K562 (cell line): ENCODE measurements around the gene ATP5PO. TPM values are rescaled to one million over a fixed set of nuclear protein-coding genes. Genes with fewer than 3 reads are reported as not detected.

ENCODE experiments used
- ATAC-seq: fragments of 200-7000 bp; cut with Tn5 transposase; 3 replicates; pipeline ENCODE4 v1.9.1; 2020; ENCODE audit warnings: moderate library complexity
- BruUV-seq: library from RNA; stranded (reverse); fragments of 400-500 nt; replicated peaks from 2 replicates; lab custom pipeline; 2021; lab: Mats Ljungman, UMichigan
- CTCF ChIA-PET: fragments of 300-600 bp; formaldehyde crosslinking; extraction: SDS; loops from one replicate; lab custom pipeline; 2021; ENCODE audit warnings: low intra/inter-chr PET ratio; lab: Yijun Ruan, JAX
- POLR2A ChIA-PET: fragments of 300-600, 350-650 bp; sonication (Branson Sonifier 250); formaldehyde crosslinking; extraction: SDS; loops from one replicate; lab custom pipeline; 2021; ENCODE audit warnings: antibody characterized with exemption, inconsistent platforms; lab: Yijun Ruan, JAX
- DNase-seq, 4 experiments: peaks; one replicate each; pipeline versions ENCODE4 v3.0.0 to v3.0.0-alpha.2; 2011 to 2018; ENCODE audit warnings: low spot score in 3 of 4, mixed read lengths in 3 of 4; ENCODE audit errors: extremely low read depth in 1 of 4
- FAIRE-seq: peaks from 2 replicates; lab custom pipeline; 2011; peaks lifted over from hg19 to GRCh38; lab: Jason Lieb, UNC
- H2AFZ ChIP-seq: 2 replicates; pipeline ENCODE4 v1.6.0; 2011; ENCODE audit warnings: low read depth, low read length, control low read depth, inconsistent platforms
- H3K27ac ChIP-seq: fragments of 200-600 bp; 3 replicates; pipeline ENCODE4 v1.8.0; 2011; ENCODE audit warnings: low read depth, mild to moderate bottlenecking, control low read depth, inconsistent platforms, low read length, moderate library complexity, mixed read lengths; ENCODE audit errors: extremely low read depth
- H3K27me3 ChIP-seq, 2 experiments: fragments of 300-600 bp in 1 of 2; 2 replicates in 1 of 2; 3 replicates in 1 of 2; pipeline versions ENCODE4 v1.6.0 to v1.8.0; 2011; ENCODE audit warnings: inconsistent platforms in 2 of 2, low read length in 2 of 2, mild to moderate bottlenecking in 1 of 2, mixed read lengths in 1 of 2, moderate library complexity in 1 of 2; ENCODE audit not compliant: control insufficient read depth in 2 of 2, insufficient read depth in 2 of 2
- H3K36me3 ChIP-seq: fragments of 300-600 bp; 3 replicates; pipeline ENCODE4 v1.8.0; 2011; ENCODE audit warnings: mild to moderate bottlenecking, low read length, inconsistent platforms; ENCODE audit not compliant: control insufficient read depth, insufficient read depth
- H3K4me1 ChIP-seq, 2 experiments: fragments of 200-600 bp in 1 of 2; replicated peaks in 1 of 2; 2 replicates in 1 of 2; 3 replicates in 1 of 2; pipeline versions ENCODE4 v1.5.1 to v1.8.0; 2011; ENCODE audit warnings: inconsistent platforms in 2 of 2, low read length in 2 of 2, mild to moderate bottlenecking in 1 of 2, mixed read lengths in 1 of 2, moderate library complexity in 1 of 2; ENCODE audit not compliant: control insufficient read depth in 2 of 2, insufficient read depth in 2 of 2
- H3K4me2 ChIP-seq: 2 replicates; pipeline ENCODE4 v1.6.1; 2011; ENCODE audit warnings: low read length, control low read depth, inconsistent platforms, mixed read lengths; ENCODE audit not compliant: insufficient read depth
- H3K4me3 ChIP-seq: fragments of 200-600 bp; sonication (generic), shearing (Covaris generic); 2 replicates; pipeline ENCODE4 v1.5.1; 2016; ENCODE audit warnings: control low read depth, inconsistent platforms
- H3K79me2 ChIP-seq: fragments of 200-600 bp; 3 replicates; pipeline ENCODE4 v1.8.0; 2011; ENCODE audit warnings: low read length, inconsistent platforms; ENCODE audit not compliant: control insufficient read depth, insufficient read depth
- H3K9ac ChIP-seq, 2 experiments: 2 replicates each; pipeline versions ENCODE4 v1.6.0 to v1.6.1; 2011; ENCODE audit warnings: low read depth in 2 of 2, low read length in 2 of 2, control low read depth in 1 of 2, inconsistent platforms in 1 of 2, mild to moderate bottlenecking in 1 of 2, mixed read lengths in 1 of 2; ENCODE audit not compliant: insufficient read depth in 1 of 2
- H3K9me1 ChIP-seq: one replicate; pipeline ENCODE4 v1.6.0; 2011; ENCODE audit warnings: inconsistent platforms, mild to moderate bottlenecking, low read length, moderate library complexity; ENCODE audit not compliant: control insufficient read depth, insufficient read depth
- H3K9me3 ChIP-seq: replicated peaks from 2 replicates; pipeline ENCODE4 v1.5.1; 2011; ENCODE audit warnings: low read depth, low read length, inconsistent platforms; ENCODE audit not compliant: control insufficient read depth, insufficient read depth
- H4K20me1 ChIP-seq: replicated peaks from 2 replicates; pipeline ENCODE4 v1.6.1; 2011; ENCODE audit warnings: low read length, inconsistent platforms, mixed read lengths; ENCODE audit not compliant: control insufficient read depth, insufficient read depth
- CEBPZ ChIP-seq: fragments of 150-350 bp; IDR thresholded peaks from 2 replicates; pipeline ENCODE4 v1.6.1; 2014; ENCODE audit warnings: low read depth, mild to moderate bottlenecking, low read length, borderline replicate concordance
- PKNOX1 ChIP-seq: fragments of 450-650 bp; IDR thresholded peaks from 2 replicates; pipeline ENCODE4 v1.6.1; 2016
- USF2 ChIP-seq: sonication (generic); formaldehyde crosslinking; IDR thresholded peaks from 2 replicates; pipeline ENCODE4 v1.5.0; 2020; ENCODE audit warnings: missing genetic modification reagents
- ZNF444 ChIP-seq: fragments of 250-450 bp; sonication (Bioruptor Pico); IDR thresholded peaks from 2 replicates; pipeline ENCODE4 v1.4.0; 2020; ENCODE audit warnings: mild to moderate bottlenecking, moderate library complexity
- WGBS: fragments of 100-300 bp; shearing (Covaris generic); methylation state at CpG from one replicate; pipeline ENCODE4 v1.1.6; 2016; ENCODE audit warnings: low coverage, mixed read lengths; ENCODE audit not compliant: insufficient coverage; ENCODE audit errors: missing lambda C conversion rate; 5-methylcytosine and 5-hydroxymethylcytosine counted together
- in situ Hi-C: fragments of 300-500 bp; cut with MboI; formaldehyde crosslinking; loops from 4 replicates; pipeline ENCODE4 v1.15.0; 2018; ENCODE audit warnings: inconsistent platforms, mixed read lengths
- intact Hi-C: fragments of 100-400 bp; cut with micrococcal nuclease; formaldehyde crosslinking; loops from 2 replicates; pipeline ENCODE4 v1.14.2; 2022
- polyA plus RNA-seq, 8 experiments: library from polyadenylated mRNA; depleted of rRNA in 4 of 8; stranded (reverse) in 5 of 8; unstranded in 3 of 8; fragments of >200 nt; fragmentation: Nextera tagmentation in 2 of 8; fragmentation: Illumina TruSeq in 1 of 8; extraction: Ambion mirVana in 2 of 8; extraction: Trizol in 1 of 8; gene quantifications; 2 replicates each; pipeline versions ENCODE4 v1.2.1 to v1.2.3, GENCODE V29; 2011 to 2014; ENCODE audit warnings: inconsistent platforms in 1 of 8, missing spikeins in 1 of 8
- total RNA-seq, 7 experiments: library from RNA; depleted of rRNA in 6 of 7; stranded (reverse); fragments of >200 nt in 6 of 7; fragmentation: Illumina TruSeq in 2 of 7; extraction: Trizol in 2 of 7; gene quantifications; 2 replicates each; pipeline versions ENCODE4 v1.2.1 to v1.2.3, GENCODE V29; 2011 to 2021; ENCODE audit warnings: low replicate concordance in 1 of 7

ATP5PO gene
- total and polyA plus RNA-seq, 9 of the 15 experiments (the other 6 are each of a cell fraction or from before 2014, with no cell fraction given), result 367 to 2,722 (median 808) TPM

GRCh38 chr21:33949516-33950430 is 34.2 kb upstream of the ATP5PO start:
- Histone ChIP-seq H4K20me1 (no peaks in the 10 kb centered on the region), H3K9me1 (no peaks in the 10 kb centered on the region), H3K4me2 (no peak overlapping the region), H3K9me3 (no peaks in the 10 kb centered on the region), H3K27me3 (no peaks in the 10 kb centered on the region), H2AFZ (no peak overlapping the region; the same call in 1 of the 2 replicates), H3K27ac (no peak overlapping the region), H3K79me2 (no peaks in the 10 kb centered on the region), H3K4me3 (no peak overlapping the region), H3K9ac (no peak overlapping the region), H3K4me1 (peaks cover 17 to 30% of the 10 kb centered on the region in 2 experiments), H3K36me3 (no peaks in the 10 kb centered on the region)
- in situ Hi-C loops (no loop called here), intact Hi-C loops (no loop called here)
- BruUV-seq, result no TSS peak
- 80% methylated on average over 12 of the region's 12 CpGs for WGBS
- ATAC-seq (no peak), FAIRE-seq (no peak), DNase-seq (no peak)
- ChIA-PET POLR2A (interaction anchor here (0.7 to 3.7 kb wide), 3 partner anchors 11 to 249 kb away, joined by 3 to 30 read pairs (median 3); no protein-coding TSS in a partner anchor), CTCF (no interaction called here)
- no peak for TF ChIP-seq ZNF444 (CRISPR knock-in tag)

- POLR2A ChIA-PET, result interaction anchor here (0.7 to 3.7 kb wide), 6 partner anchors 9 to 249 kb away, joined by 3 to 30 read pairs (median 4); no protein-coding TSS in a partner anchor
- TF ChIP-seq CEBPZ, result no peak
- no peak for TF ChIP-seq PKNOX1
- TF ChIP-seq USF2, result 0 out of 2 replicates have a peak, but pooled peaks have one; percentile 11
Observed at GRCh38 chr21:33948951-33949444, 33.4 kb upstream of the ATP5PO start.

More at GRCh38 chr21:33948951-33949444, 33.4 kb upstream of the ATP5PO start:
- Histone ChIP-seq H3K4me2 (no peak overlapping the region), H4K20me1 (no peaks in the 10 kb centered on the region), H3K27ac (peak overlapping the region; percentile 90; the same call in 2 of the 3 replicates), H3K4me3 (no peak overlapping the region), H3K4me1 (peaks cover 17 to 30% of the 10 kb centered on the region in 2 experiments), H2AFZ (peak overlapping the region; percentile 86), H3K79me2 (no peaks in the 10 kb centered on the region), H3K27me3 (no peaks in the 10 kb centered on the region), H3K9me3 (no peaks in the 10 kb centered on the region), H3K36me3 (no peaks in the 10 kb centered on the region), H3K9ac (peak overlapping the region in 1 of 2 experiments; percentile 14; a peak in 1 of 4 replicates), H3K9me1 (no peaks in the 10 kb centered on the region)
- FAIRE-seq, result no peak
- no peak for DNase-seq
- 86% methylated on average over 9 of the region's 9 CpGs for WGBS
- BruUV-seq, result no TSS peak
- CTCF ChIA-PET, result no interaction called here
- in situ Hi-C loops, result no loop called here
- no peak for ATAC-seq
- intact Hi-C loops, result no loop called here
